ENCODE measurements around the gene ABHD2.

DNA sequence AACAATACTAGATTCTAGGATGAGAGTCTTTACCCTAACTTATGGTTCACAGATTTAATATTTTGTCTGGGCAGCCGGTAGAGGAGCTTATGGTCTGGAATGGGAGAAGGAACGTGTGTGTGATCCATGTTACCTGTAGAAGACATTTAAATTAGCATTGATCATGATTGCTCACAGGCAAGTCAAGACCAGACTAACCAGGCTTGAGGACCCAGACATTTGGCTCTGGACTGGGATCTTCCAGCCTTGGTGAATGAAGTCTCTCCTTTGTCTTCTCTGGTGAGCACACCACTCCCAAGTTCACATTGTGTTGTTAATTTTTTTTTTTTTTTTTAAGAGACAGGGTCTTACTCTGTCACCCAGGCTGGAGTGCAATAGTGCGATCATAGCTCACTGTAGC, 11.7 kb downstream of the ABHD2 start:
- TF ChIP-seq GATA2 (IDR thresholded peaks at IDR 0.05; ENCODE audit: low read depth, low read length) (no peak), GATA3 (IDR thresholded peaks at IDR 0.05; ENCODE audit: low read depth, low read length) (no peak)
